ENCODE data around the gene SCEL. TPM values are rescaled to one million over a fixed set of nuclear protein-coding genes. Genes with fewer than 3 reads are reported as not detected.

SCEL gene
- polyA plus RNA-seq, 2 of the 4 experiments (the other 2 are of a cell fraction): 0.06 to 1.4 TPM

DNA sequence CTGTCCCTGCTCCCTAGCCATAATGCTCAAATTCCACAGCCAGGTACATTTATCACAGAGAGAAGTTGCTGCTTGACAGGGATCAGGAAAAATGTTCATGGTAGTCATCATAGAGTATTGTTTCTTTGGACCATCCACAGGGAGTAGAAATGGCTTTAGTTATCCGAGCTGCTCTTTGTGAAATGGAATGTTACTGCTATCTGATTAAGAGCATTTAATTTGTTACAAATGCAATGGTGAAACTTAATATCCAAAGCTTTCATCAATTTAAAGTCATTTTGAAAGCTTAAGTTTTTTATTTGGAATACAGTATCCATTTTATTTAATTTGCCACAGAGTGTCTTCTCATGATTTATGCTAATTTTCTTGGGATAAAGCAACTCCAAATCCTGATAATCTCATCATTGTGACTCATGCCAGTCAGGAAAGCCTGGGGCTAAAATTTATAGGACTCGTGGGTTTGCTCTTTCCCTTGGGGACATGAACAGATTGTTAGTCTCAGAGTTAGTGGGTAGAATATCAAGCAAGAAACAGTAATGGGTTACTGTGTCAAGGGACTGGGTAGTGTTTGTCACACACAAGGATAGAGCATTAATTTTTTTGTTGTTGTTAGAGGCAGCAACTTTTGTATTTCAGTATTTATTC lies 59.8 kb downstream of the SCEL start:
- POLR2A ChIA-PET: no interaction called here
- Histone ChIP-seq H3K27ac (no peak overlapping the region), H3K4me3 (no peak overlapping the region), H3K9me3 (no peaks in the 10 kb centered on the region), H3K4me1 (no peaks in the 10 kb centered on the region), H3K4me2 (no peak overlapping the region)
- CTCF ChIA-PET: no interaction called here
- no peak for TF ChIP-seq TP53 (CRISPR knock-in tag; IDR thresholded peaks at IDR 0.05)
- 5% methylated on average over 2 of the region's 2 CpGs for WGBS (ENCODE audit: missing lambda C conversion rate)
- no peak for FAIRE-seq
- ATAC-seq: no peak
- DNase-seq (ENCODE audit: low read depth in 1 of 2, low spot score in 1 of 2): no peak

DNA sequence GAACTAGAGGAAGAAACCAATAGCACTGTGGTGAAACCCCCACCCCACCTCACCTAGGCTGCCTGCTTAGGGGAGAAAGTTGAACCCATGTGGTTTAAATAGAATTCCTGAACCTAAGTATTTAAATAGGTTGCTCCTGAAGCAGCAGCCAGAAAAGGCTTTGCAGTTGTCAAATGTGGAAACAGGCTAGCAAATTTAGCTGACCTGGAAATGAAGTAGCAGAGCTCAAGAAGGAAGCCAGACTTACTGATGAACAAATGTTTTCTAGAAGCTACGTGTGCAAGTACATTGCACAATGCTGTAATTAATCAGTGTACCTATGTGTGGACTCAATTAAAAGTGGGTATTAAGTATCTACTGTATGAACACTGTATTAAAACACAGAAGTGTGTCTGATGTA lies 61.3 kb downstream of the SCEL start:
- CTCF ChIA-PET: no interaction called here
- no peak for FAIRE-seq

DNA sequence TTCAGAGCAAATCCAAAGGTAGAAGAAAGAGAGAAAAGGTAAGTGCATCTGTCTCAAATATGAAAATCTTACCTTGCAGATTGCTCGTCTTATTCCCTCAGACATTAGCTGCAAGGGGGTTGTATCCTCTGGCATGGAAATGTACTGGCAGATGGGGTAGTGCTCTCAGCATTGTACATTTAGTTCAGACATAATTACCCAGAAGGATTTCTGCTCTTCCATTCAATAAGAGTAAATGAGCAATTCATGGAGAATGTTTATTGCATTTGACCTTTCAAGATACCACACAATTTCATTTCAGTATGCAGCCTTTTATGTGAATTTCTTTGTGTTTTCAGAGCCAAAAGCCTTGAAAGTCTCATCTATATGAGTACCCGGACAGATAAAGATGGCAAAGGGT lies 63.8 kb downstream of the SCEL start:
- WGBS (ENCODE audit: missing lambda C conversion rate): 65% methylated on average over 2 of the region's 2 CpGs
- FAIRE-seq (no peak), DNase-seq (ENCODE audit: low read depth in 1 of 2, low spot score in 1 of 2) (no peak), ATAC-seq (no peak)
- no peak overlapping the region for H3K4me2 ChIP-seq
- H3K27ac ChIP-seq: no peak overlapping the region
- no peaks in the 10 kb centered on the region for H3K4me1 ChIP-seq
- H3K4me3 ChIP-seq: no peak overlapping the region
- ChIA-PET POLR2A (no interaction called here), CTCF (no interaction called here)
- H3K9me3 ChIP-seq: no peaks in the 10 kb centered on the region
- TF ChIP-seq ESRRA (IDR thresholded peaks at IDR 0.05; ENCODE audit: borderline replicate concordance, low read length): no peak
- no peak for TF ChIP-seq CEBPB (IDR thresholded peaks at IDR 0.05)
- no peak for TF ChIP-seq NPAS2 (CRISPR knock-in tag; IDR thresholded peaks at IDR 0.05; ENCODE audit: borderline replicate concordance)
- no peak for TF ChIP-seq ZSCAN20 (CRISPR knock-in tag; IDR thresholded peaks at IDR 0.05)

More for the DNA sequence above, 61.3 kb downstream of the SCEL start:
- no peak overlapping the region for H3K27ac ChIP-seq
- DNase-seq (ENCODE audit: low read depth in 1 of 2, low spot score in 1 of 2) (no peak), ATAC-seq (no peak)
- no peaks in the 10 kb centered on the region for H3K9me3 ChIP-seq
- H3K4me1 ChIP-seq: no peaks in the 10 kb centered on the region
- no peak overlapping the region for H3K4me2 ChIP-seq
- POLR2A ChIA-PET: no interaction called here
- no peak overlapping the region for H3K4me3 ChIP-seq
- WGBS (ENCODE audit: missing lambda C conversion rate): 43% methylated on average over 1 of the region's 1 CpG
- TF ChIP-seq POLR2A (IDR thresholded peaks at IDR 0.05; ENCODE audit: low read length) (no peak), HOXB5 (CRISPR knock-in tag; IDR thresholded peaks at IDR 0.05) (no peak)

DNA sequence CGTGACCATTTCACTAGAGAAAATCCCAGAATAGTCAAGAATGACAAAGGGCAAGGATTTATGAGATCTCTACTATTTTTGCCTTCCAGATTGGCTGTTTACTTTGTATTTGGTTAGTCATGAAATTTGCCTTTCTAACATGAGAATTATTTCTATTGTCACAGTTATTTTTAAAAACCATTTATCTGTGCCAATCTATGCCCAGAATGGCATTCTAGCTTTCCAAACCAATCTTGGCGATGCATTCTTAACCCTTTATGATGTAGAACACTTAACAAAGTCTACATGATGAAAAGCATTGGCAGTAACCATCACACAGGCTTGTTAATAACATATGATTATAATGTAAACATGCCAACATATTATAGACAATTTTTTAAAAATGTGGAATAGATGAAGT lies 65.2 kb downstream of the SCEL start:
- no peak for ATAC-seq
- H3K9me3 ChIP-seq: no peaks in the 10 kb centered on the region
- TF ChIP-seq JUNB (IDR thresholded peaks at IDR 0.05) (no peak), RARB (CRISPR knock-in tag; IDR thresholded peaks at IDR 0.05) (no peak), EHMT2 (IDR thresholded peaks at IDR 0.05; ENCODE audit: low read depth) (no peak), RNF2 (IDR thresholded peaks at IDR 0.05; ENCODE audit: borderline replicate concordance, low read depth) (no peak), CBX2 (IDR thresholded peaks at IDR 0.05; ENCODE audit: borderline replicate concordance, low read depth) (no peak), GATA3 (IDR thresholded peaks at IDR 0.05; ENCODE audit: borderline replicate concordance) (no peak), ZFP36 (IDR thresholded peaks at IDR 0.05; ENCODE audit: borderline replicate concordance, partially characterized antibody) (no peak), NPAS2 (CRISPR knock-in tag; IDR thresholded peaks at IDR 0.05; ENCODE audit: borderline replicate concordance) (no peak), RAD21 (conservative IDR thresholded peaks at IDR 0.05 in 1 of 2, IDR thresholded peaks at IDR 0.05 in 1 of 2) (no peak), ESRRA (IDR thresholded peaks at IDR 0.05; ENCODE audit: borderline replicate concordance, low read length) (no peak), RFX5 (IDR thresholded peaks at IDR 0.05) (no peak), SREBF2 (IDR thresholded peaks at IDR 0.05) (no peak), POLR2AphosphoS2 (conservative IDR thresholded peaks at IDR 0.05; ENCODE audit: low read length) (no peak), HOXA7 (CRISPR knock-in tag; IDR thresholded peaks at IDR 0.05) (no peak), BHLHE40 (IDR thresholded peaks at IDR 0.05; ENCODE audit: low read depth, low read length) (no peak), EHF (CRISPR knock-in tag; IDR thresholded peaks at IDR 0.05) (no peak), RCOR1 (IDR thresholded peaks at IDR 0.05; ENCODE audit: low read depth, low read length) (no peak)
- TF ChIP-seq, protein P1, sequence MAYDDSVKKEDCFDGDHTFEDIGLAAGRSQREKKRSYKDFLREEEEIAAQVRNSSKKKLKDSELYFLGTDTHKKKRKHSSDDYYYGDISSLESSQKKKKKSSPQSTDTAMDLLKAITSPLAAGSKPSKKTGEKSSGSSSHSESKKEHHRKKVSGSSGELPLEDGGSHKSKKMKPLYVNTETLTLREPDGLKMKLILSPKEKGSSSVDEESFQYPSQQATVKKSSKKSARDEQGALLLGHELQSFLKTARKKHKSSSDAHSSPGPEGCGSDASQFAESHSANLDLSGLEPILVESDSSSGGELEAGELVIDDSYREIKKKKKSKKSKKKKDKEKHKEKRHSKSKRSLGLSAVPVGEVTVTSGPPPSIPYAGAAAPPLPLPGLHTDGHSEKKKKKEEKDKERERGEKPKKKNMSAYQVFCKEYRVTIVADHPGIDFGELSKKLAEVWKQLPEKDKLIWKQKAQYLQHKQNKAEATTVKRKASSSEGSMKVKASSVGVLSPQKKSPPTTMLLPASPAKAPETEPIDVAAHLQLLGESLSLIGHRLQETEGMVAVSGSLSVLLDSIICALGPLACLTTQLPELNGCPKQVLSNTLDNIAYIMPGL (CRISPR knock-in tag; IDR thresholded peaks at IDR 0.05; ENCODE audit: borderline replicate concordance): no peak
- TF ChIP-seq, protein P2, sequence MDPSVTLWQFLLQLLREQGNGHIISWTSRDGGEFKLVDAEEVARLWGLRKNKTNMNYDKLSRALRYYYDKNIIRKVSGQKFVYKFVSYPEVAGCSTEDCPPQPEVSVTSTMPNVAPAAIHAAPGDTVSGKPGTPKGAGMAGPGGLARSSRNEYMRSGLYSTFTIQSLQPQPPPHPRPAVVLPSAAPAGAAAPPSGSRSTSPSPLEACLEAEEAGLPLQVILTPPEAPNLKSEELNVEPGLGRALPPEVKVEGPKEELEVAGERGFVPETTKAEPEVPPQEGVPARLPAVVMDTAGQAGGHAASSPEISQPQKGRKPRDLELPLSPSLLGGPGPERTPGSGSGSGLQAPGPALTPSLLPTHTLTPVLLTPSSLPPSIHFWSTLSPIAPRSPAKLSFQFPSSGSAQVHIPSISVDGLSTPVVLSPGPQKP (IDR thresholded peaks at IDR 0.05; ENCODE audit: low read depth, low read length): no peak
- TF ChIP-seq, protein P3, sequence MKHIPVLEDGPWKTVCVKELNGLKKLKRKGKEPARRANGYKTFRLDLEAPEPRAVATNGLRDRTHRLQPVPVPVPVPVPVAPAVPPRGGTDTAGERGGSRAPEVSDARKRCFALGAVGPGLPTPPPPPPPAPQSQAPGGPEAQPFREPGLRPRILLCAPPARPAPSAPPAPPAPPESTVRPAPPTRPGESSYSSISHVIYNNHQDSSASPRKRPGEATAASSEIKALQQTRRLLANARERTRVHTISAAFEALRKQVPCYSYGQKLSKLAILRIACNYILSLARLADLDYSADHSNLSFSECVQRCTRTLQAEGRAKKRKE (CRISPR knock-in tag; IDR thresholded peaks at IDR 0.05; ENCODE audit: low read depth): no peak
- no peak overlapping the region for H3K4me2 ChIP-seq
- no peaks in the 10 kb centered on the region for H3K4me1 ChIP-seq
- no peak for DNase-seq (ENCODE audit: low read depth in 1 of 2, low spot score in 1 of 2)
- no peak overlapping the region for H3K27ac ChIP-seq
- H3K4me3 ChIP-seq: no peak overlapping the region
- 40% methylated on average over 2 of the region's 2 CpGs for WGBS (ENCODE audit: missing lambda C conversion rate)
- CTCF ChIA-PET: interaction anchor here (0.6 kb wide), 1 partner anchor 1716 kb away, joined by 3 read pairs; no protein-coding TSS in a partner anchor
- POLR2A ChIA-PET: no interaction called here
- no peak for FAIRE-seq
